D721Med (cell line): ENCODE data around the gene RBM41.
"Not testable (repeated sequence)": the region's sequence is repeated elsewhere in the genome, so short reads cannot be mapped to it uniquely, and the experiment has no call there.

ENCODE experiments used
- DNase-seq: peaks from one replicate; pipeline ENCODE4 v3.0.0; 2011; ENCODE audit warnings: low spot score; ENCODE audit not compliant: insufficient read length
- FAIRE-seq: peaks from 2 replicates; lab custom pipeline; 2011; peaks lifted over from hg19 to GRCh38; lab: Jason Lieb, UNC
- TF ChIP-seq, protein P1 (sequence below): IDR thresholded peaks from 2 replicates; pipeline ENCODE4 v1.5.1; 2012; ENCODE audit warnings: mild to moderate bottlenecking, control low read depth; ENCODE audit not compliant: insufficient read depth; ENCODE audit errors: missing control alignments

RBM41 gene

DNA sequence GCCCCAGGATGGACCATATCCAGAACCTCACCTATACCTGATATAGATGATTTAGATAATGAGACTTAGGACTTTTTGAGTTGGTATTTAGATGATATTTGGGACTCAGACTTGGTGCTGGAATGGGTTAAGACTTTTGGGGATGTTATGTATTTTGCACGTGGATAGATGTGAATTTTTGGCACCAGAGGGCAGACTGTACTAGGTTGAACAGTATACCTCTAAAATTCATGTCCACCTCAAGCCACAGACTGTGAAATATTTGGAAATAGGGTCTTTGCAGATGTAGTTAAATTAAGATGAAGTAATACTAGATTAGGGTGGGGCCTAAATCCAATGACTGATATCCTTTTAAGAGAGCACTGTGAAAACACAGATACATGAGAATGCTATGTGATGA is 15.6 kb downstream of the RBM41 start:
- TF ChIP-seq, protein P1, sequence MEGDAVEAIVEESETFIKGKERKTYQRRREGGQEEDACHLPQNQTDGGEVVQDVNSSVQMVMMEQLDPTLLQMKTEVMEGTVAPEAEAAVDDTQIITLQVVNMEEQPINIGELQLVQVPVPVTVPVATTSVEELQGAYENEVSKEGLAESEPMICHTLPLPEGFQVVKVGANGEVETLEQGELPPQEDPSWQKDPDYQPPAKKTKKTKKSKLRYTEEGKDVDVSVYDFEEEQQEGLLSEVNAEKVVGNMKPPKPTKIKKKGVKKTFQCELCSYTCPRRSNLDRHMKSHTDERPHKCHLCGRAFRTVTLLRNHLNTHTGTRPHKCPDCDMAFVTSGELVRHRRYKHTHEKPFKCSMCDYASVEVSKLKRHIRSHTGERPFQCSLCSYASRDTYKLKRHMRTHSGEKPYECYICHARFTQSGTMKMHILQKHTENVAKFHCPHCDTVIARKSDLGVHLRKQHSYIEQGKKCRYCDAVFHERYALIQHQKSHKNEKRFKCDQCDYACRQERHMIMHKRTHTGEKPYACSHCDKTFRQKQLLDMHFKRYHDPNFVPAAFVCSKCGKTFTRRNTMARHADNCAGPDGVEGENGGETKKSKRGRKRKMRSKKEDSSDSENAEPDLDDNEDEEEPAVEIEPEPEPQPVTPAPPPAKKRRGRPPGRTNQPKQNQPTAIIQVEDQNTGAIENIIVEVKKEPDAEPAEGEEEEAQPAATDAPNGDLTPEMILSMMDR = no peak
- DNase-seq = no peak
- FAIRE-seq = no peak

GRCh38 chrX:107076158-107076557 is 42.5 kb downstream of the RBM41 start:
- FAIRE-seq (no peak), DNase-seq (no peak)
- TF ChIP-seq, protein P1 = no peak

- not testable (repeated sequence) for DNase-seq, FAIRE-seq
Observed at GRCh38 chrX:107057731-107058130, 60.9 kb downstream of the RBM41 start.

DNA sequence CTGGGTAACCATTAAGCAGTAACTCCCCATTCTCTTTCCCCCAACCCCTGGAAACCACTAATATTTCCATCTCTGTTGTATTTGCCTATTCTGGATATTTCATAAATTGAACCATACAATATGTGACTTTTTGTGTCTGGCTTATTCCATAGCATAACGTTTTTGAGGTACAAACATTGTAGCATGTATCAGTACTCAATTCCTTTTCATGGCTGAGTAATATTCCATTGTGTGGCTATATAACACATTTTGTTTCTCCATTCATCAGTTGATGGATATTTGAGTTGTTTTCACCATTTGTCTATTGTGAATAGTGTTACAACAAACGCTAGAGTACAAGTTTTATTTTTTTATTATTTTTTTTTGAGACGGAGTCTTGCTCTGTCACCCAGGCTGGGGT is 63.6 kb downstream of the RBM41 start:
- no peak for DNase-seq
- FAIRE-seq = no peak
- TF ChIP-seq, protein P1 = no peak

DNA sequence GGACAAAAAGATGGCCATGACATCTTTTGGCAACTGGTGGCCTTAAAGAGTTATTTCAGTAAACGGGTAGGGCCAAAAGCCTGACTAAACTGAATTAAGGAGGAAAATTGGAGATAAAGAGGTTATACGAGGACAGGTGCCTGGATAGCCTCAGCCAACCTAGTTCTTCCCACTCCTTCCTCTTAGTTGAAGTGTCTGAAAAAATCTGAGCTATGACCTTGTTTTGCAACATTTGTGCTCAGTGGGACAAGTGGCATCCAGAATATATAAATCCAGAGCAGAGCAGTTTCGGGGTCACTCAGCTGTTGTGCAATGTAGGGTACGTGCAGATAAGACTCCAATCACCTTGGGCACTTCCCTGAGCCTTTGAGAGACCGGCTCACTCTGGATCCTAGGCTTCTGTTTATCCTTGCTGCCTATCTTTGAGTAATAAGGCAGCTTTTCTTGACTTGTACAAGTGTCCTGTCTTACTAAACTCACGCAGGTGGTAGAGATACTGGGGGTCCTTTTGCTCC is 68.4 kb downstream of the RBM41 start:
- DNase-seq = no peak
- TF ChIP-seq, protein P1 = no peak
- FAIRE-seq = no peak

DNA sequence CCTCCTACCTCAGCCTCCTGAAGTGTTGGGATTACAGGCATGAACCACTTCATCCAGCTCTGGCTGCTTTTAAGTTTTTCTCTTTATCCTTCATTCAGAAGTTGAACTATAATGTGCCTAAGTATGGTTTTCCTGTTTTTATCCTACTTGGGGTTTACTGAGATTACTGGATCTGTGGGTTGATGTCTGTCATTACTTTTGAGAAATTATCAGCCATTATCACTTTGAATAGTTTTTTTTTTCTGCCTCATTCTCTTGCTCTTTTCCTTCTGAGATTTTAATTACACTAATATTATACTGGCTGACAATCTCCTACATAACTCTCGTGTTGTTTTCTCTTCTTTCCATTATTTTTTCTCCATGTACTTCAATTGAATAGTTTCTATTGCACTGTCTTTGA is 71.0 kb downstream of the RBM41 start:
- no peak for FAIRE-seq
- TF ChIP-seq, protein P1 = no peak
- DNase-seq = no peak

- FAIRE-seq (no peak), DNase-seq (no peak)
- TF ChIP-seq, protein P1 = no peak
Observed at GRCh38 chrX:107029752-107030151, 88.9 kb downstream of the RBM41 start.

DNA sequence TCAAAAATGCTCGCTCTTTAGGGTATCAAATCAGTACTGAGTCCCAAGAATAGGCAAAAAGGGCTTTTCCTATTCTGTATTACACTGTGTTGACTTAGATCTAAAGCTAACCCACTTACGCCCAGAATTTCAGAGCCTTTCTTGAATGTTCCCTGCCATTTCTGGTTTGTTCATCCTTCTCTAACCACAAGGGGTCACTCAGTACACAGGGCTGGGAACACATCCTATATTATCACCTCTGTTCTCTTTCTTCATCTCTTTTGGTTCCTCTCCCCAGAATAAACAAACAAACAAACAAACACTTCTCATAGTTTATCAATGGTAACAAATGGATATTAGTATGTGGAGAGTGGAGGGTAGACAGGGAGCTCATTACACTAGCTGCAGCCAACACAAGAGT is 93.1 kb downstream of the RBM41 start:
- no peak for FAIRE-seq
- no peak for DNase-seq
- TF ChIP-seq, protein P1 = peak; percentile 57
